Measurements from ENCODE around the gene KRT85. TPM values are rescaled to one million over a fixed set of nuclear protein-coding genes. Genes with fewer than 3 reads are reported as not detected.

KRT85 gene
- total and polyA plus RNA-seq, 2 donors from 2014 or later, result 0.58 TPM; not detected in 1

DNA sequence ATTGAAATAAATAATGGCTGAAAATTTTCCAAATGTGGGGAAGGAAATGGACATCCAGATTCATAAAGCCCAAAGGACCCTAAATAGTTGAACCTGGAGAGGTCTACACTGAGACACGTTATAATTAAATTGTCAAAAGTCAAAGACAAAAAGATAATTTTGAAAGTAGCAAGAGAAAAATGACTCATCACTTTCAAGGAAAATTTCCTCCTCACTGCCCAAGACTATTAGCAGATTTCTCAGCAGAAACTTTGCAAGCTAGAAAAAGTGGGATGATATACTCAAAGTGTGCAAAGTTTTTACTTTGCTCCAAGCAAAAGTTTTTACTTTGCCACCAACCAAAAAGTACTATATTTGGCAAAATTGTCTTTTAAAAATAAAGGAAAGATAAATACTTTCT is 30.2 kb downstream of the KRT85 start:
- peaks cover 0 to 3% (median 0%) of the 10 kb centered on the region in 3 donors for H3K9me3 ChIP-seq (ENCODE audit: control insufficient read depth in 2 of 3, insufficient read depth in 1 of 3, low read length in 3 of 3)
- intact Hi-C loops (cut with DNase I), result no loop called here
- no peak overlapping the region for H3K9ac ChIP-seq (ENCODE audit: low read length in 3 of 3)
- no peak overlapping the region for H3K27ac ChIP-seq (ENCODE audit: low read depth in 2 of 2, low read length in 2 of 2)
- no peak overlapping the region for H3K4me3 ChIP-seq (ENCODE audit: low read length in 3 of 3)
- H3K4me1 ChIP-seq (ENCODE audit: control insufficient read depth in 2 of 3, insufficient read depth in 2 of 3, low read depth in 1 of 3, low read length in 3 of 3), result no peaks in the 10 kb centered on the region
- H3K36me3 ChIP-seq (ENCODE audit: control insufficient read depth in 2 of 3, insufficient read depth in 3 of 3, low read length in 3 of 3), result no peaks in the 10 kb centered on the region
- FAIRE-seq, result no peak
- no peaks in the 10 kb centered on the region for H3K27me3 ChIP-seq (ENCODE audit: control insufficient read depth, insufficient read depth, low read length)
- TF ChIP-seq, protein P1, sequence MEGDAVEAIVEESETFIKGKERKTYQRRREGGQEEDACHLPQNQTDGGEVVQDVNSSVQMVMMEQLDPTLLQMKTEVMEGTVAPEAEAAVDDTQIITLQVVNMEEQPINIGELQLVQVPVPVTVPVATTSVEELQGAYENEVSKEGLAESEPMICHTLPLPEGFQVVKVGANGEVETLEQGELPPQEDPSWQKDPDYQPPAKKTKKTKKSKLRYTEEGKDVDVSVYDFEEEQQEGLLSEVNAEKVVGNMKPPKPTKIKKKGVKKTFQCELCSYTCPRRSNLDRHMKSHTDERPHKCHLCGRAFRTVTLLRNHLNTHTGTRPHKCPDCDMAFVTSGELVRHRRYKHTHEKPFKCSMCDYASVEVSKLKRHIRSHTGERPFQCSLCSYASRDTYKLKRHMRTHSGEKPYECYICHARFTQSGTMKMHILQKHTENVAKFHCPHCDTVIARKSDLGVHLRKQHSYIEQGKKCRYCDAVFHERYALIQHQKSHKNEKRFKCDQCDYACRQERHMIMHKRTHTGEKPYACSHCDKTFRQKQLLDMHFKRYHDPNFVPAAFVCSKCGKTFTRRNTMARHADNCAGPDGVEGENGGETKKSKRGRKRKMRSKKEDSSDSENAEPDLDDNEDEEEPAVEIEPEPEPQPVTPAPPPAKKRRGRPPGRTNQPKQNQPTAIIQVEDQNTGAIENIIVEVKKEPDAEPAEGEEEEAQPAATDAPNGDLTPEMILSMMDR (IDR thresholded peaks at IDR 0.05; ENCODE audit: borderline replicate concordance, extremely low read depth, insufficient read depth), result no peak
- DNase-seq, result no peak

- Histone ChIP-seq H3K9me3 (ENCODE audit: control insufficient read depth in 2 of 3, insufficient read depth in 1 of 3, low read length in 3 of 3) (peaks cover 0 to 3% (median 0%) of the 10 kb centered on the region in 3 donors), H3K27ac (ENCODE audit: low read depth in 2 of 2, low read length in 2 of 2) (no peak overlapping the region), H3K36me3 (ENCODE audit: control insufficient read depth in 2 of 3, insufficient read depth in 3 of 3, low read length in 3 of 3) (no peaks in the 10 kb centered on the region), H3K9ac (ENCODE audit: low read length in 3 of 3) (no peak overlapping the region), H3K4me1 (ENCODE audit: control insufficient read depth in 2 of 3, insufficient read depth in 2 of 3, low read depth in 1 of 3, low read length in 3 of 3) (no peaks in the 10 kb centered on the region), H3K27me3 (ENCODE audit: control insufficient read depth, insufficient read depth, low read length) (no peaks in the 10 kb centered on the region), H3K4me3 (ENCODE audit: low read length in 3 of 3) (no peak overlapping the region)
- intact Hi-C loops (cut with DNase I), result no loop called here
- TF ChIP-seq, protein P1 (IDR thresholded peaks at IDR 0.05; ENCODE audit: borderline replicate concordance, extremely low read depth, insufficient read depth), result no peak
- no peak for FAIRE-seq
- no peak for DNase-seq
Observed at GRCh38 chr12:52336641-52337040, 30.6 kb downstream of the KRT85 start.

DNA sequence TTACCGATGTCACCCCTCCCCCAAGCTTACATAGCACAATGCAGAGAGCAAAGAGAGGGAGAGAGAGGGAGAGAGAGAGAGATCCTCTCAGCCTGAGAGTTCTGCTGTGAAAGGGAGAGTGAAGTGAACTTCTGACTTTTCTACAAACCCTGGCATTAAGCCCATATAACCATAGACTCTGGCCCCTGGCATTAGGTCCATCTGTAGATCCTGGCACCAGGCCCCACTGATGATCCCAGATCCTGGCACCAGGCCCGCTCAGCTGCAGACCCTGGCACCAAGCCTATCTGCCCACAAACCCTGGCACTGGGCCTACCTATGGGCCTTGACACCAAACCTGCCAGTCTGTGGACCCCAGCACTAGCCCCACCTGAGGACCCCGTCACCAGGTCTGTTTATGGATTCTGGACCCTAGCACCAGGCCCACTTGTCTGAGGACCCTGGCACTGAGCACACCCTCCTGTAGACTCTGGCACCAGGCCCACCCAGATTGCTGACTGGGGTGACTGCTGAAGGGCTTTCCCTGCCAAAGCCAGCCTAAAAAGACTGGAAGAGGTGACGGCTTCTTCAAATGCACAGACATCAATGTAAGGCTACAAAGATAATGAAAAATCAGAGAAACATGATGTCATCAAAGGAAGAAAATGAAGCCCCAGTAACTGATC is 31.6 kb downstream of the KRT85 start:
- H3K36me3 ChIP-seq (ENCODE audit: control insufficient read depth in 2 of 3, insufficient read depth in 3 of 3, low read length in 3 of 3), result no peaks in the 10 kb centered on the region
- H3K9me3 ChIP-seq (ENCODE audit: control insufficient read depth in 2 of 3, insufficient read depth in 1 of 3, low read length in 3 of 3), result peaks cover 0 to 3% (median 0%) of the 10 kb centered on the region in 3 donors
- H3K27me3 ChIP-seq (ENCODE audit: control insufficient read depth, insufficient read depth, low read length), result no peaks in the 10 kb centered on the region
- no peak overlapping the region for H3K4me3 ChIP-seq (ENCODE audit: low read length in 3 of 3)
- peak overlapping the region in 1 of 2 donors; percentile 8 for H3K27ac ChIP-seq (ENCODE audit: low read depth in 2 of 2, low read length in 2 of 2)
- no peaks in the 10 kb centered on the region for H3K4me1 ChIP-seq (ENCODE audit: control insufficient read depth in 2 of 3, insufficient read depth in 2 of 3, low read depth in 1 of 3, low read length in 3 of 3)
- TF ChIP-seq, protein P1 (IDR thresholded peaks at IDR 0.05; ENCODE audit: borderline replicate concordance, extremely low read depth, insufficient read depth), result no peak
- intact Hi-C loops (cut with DNase I), result no loop called here
- DNase-seq (peak in 1 of 5 donors; percentile 57), FAIRE-seq (no peak)
- no peak overlapping the region for H3K9ac ChIP-seq (ENCODE audit: low read length in 3 of 3)

Measured in kidney (tissue), 14 donors.